MV-4-11 (cell line): ENCODE results near the gene CLP1.

Source experiments
- DNase-seq: peaks from one replicate; lab custom pipeline; 2025; lab: John Stamatoyannopoulos, UW

Gene CLP1

GRCh38 chr11:57641011-57641807 lies 16.4 kb upstream of the CLP1 start:
- peak; percentile 51 for DNase-seq

DNA sequence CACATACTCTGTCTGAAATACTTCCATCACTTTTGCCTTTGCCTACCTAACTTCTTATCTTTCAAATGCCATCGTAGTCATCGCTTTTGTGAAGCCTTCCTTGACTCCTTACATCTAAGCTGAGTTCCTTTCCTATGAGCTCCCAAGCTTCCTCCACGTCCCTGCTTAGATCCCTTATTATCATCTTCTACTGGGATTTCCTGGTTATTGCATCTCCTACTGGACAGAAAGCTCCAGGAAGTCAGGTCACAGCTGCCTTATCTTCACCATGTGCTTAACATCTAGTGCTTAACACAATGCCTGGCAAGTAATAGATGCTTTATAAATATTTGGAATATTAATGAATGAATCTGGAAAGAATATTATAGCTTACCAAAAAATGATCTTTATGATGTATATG lies 13.8 kb upstream of the CLP1 start:
- no peak for DNase-seq

GRCh38 chr11:57644748-57645688 lies 12.5 kb upstream of the CLP1 start:
- DNase-seq: peak; percentile 13

- DNase-seq: no peak
Measured at GRCh38 chr11:57645689-57646085, 11.9 kb upstream of the CLP1 start.

DNA sequence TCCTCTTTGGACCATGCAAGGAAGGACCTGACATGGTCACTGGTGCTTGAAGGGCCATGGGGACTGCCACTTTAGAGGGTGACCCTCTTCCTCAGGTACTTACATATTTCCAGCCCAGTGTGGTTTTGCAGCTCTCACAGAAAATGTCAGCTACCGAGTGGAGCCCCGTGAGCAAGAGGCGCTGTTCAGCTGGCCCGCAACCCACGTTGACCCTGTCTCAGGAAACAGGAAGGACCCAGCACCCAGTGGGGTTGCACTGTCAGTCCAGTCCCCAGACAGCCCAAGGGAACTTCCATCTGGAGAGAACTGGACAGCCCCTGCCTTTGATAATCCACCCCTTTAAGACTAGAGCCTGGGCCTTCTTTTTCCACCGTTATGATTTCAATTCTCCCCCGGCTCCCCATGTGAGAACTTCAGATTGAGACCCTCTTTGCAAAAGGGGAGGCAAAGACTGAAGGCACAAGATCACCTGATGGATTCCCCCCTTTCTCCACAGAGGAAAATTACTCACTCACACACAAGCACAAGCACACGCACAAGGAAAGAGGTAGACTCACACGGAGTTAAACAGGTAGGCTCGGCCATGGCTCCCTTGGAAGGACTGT lies 11.3 kb upstream of the CLP1 start:
- peak; percentile 2 for DNase-seq

DNA sequence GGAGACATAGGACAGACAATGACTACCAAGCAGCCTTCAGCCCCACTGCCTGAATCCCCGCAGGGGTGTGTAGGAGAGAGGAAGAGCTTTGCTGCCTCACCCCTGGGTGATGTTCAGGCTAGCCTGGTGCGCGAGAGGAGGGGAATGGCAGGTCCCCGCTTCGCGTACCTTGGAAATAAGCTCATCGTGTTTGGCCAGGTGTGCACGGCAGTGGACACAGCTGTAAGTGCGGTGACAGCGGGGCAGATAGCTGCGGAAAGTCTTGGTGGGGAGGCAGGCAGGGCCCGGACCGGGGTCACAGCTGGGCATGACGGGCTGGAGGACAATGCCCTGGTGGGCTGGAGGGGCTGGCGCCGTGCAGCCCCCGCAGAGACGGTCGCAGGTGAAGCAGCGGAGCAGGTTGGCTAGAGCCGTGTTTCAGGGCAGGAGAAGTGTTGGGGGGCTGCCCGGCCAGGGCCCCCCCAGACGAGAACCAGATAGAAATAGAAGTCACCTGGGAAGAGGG lies 10.7 kb upstream of the CLP1 start:
- DNase-seq: no peak

DNA sequence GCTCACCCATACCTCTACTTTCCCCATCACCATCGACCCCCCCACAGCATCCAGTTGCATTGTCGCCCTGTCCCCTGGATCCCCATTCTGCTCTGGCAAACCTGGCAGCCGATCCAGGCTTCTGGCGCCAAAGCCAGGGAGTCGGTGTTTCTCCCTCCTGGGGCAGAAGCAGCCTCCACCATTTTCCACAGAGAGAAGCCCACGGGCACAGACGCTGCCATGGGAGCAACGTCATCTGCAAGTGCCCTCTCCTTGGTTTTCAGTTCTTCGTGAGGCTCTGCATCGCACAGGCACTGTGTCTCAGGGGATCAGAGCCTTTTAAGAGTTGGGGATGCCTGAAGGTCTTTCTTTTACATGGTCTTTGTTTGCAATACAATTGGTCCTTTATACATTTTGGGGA lies 10.2 kb upstream of the CLP1 start:
- no peak for DNase-seq

DNA sequence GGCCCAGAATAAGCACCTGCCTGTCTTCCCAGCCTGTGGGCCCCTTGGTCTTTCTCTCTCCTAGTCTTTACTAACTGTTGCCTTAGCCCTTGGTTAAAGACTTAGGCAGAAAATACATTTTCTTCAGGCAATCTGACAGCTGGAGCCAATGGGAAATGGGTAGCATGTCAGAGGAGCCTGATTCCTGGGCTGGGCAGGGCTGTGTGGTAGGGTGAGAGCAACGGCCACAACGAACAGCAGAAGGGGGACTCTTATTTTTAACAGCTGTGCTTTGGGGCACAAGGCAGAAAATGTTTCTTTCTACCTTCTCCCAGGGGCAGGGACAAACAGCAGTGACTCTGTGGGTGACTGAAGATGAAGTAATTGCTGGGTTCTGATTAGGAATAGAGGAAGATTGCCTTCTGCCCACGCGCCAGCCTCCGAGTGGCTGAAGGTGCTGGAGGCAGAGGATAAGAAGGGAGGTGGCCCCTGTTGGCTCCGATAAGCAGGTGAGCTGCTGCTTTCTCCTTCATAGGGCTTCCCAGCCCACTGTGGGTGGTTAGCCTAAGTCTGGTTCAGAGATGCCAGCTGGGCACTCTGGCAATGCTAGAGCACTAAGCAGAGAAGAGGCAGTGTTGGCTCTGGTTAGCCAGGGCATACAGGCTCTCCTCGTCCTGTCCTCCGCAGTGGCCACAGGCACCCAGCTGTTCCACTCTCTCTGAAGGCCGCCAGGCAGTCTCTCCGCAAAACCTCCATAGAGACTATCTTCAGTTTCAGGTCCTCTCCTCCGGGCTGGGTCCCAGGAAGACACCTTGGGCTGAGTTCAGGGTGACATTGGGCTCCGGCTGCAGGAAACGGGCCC lies 9.4 kb upstream of the CLP1 start:
- DNase-seq: peak; percentile 6

- DNase-seq: no peak
Measured at GRCh38 chr11:57648801-57649735, 8.5 kb upstream of the CLP1 start.

DNA sequence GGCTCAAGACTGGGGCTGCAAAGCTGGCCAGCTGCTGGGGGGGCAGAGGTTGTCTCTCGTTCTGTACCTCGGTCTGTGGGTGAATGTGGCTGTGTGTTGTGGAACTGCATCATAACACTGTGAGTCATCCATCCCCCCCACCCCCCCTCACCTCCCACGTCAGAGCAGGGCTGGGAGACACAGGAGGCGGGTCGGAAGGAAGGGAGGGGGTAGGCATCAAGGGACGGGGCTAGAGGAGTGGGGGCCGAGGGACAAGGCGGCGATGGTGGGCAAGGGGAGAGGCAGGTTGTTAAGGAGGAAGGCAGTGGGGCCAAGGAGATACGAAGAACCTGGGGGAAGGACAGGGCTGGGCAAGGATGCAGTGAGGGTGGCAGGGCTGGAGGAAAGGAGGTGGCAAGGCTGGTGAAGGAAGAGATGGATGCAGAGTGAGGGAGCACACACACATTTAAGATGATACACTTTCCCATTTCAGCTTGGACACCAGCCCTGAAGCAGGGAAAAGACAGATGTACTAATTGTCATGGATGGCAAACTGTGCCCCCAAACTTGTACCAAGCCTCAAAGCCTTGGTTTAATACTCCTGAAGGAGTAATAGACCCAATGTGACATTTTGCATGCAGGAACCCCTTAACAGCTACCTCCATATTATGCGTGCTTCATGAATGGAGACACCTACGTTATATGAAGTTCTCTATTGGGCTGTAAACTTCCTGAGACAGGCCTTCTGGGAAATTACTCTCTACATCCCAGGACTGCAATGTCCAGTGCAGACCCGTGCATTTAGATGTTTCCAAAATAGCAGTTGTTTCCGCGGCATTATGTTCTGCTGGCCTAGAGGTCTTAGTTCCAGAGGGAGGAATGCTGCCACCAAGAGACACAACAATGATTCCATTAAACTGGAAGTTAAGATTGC lies 7.5 kb upstream of the CLP1 start, which contains the start of gene YPEL4:
Gene YPEL4, minus strand, starts transcription at position 87 of the 913 bp plus-strand sequence. CDS start 2,805 bp downstream, outside the sequence.
- peak; percentile 35 for DNase-seq

- no peak for DNase-seq
Measured at GRCh38 chr11:57650739-57651090, 6.8 kb upstream of the CLP1 start.

- no peak for DNase-seq
Measured at GRCh38 chr11:57651408-57651807, 6.2 kb upstream of the CLP1 start.

DNA sequence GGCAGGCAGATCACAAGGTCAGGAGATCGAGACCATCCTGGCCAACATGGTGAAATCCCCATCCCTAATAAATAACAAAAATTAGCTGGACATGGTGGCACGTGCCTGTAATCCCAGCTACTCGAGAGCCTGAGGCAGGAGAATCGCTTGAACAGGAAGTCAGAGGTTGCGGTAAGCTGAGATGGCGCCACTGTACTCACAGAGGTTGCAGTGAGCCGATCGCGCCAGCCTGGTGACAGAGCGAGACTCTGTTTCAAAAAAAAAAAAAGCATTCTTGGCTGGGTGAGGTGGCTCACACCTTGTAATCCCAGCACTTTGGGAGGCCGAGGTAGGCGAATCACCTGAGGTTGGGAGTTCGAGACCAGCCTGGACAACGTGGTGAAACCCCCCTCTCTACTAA lies 5.3 kb upstream of the CLP1 start:
- peak; percentile 24 for DNase-seq

DNA sequence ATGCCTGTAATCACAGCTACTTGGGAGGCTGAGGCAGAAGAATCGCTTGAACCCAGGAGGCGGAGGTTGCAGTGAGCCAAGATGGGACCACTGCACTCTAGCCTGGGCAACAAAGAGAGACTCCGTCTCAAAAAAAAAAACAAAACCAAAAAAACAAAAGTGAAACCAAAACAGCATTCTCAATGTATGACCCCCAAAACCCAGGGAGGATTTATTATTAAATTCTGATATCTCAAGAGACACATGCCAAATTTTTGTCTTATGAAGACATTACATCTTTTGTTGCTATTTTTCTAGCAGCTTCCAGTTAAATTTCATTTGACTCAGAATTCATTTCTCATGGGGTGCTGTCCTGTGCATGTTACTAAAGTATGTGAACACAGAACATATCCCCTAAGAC lies 4.9 kb upstream of the CLP1 start:
- DNase-seq: no peak

DNA sequence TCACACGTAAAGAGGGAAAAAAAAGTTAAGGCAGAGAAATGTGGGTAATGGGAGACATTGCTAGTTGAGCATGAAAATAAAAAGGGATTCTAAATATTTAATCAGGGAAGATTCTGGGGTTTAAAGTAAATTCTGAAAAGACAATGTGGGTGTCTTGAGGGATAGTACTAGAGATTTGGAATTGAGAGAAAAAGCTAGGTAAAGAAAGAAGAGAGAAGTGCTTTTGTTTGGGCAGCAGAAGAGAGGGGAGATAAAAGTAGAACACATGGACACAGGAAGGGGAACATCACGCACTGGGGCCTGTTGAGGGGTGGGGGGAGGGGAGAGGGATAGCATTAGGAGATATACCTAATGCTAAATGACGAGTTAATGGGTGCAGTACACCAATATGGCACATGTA lies 4.4 kb upstream of the CLP1 start:
- no peak for DNase-seq

- no peak for DNase-seq
Measured at GRCh38 chr11:57656885-57657193, 723 bp upstream of the CLP1 start.

GRCh38 chr11:57658023-57658361 lies 430 bp downstream of the CLP1 start:
- peak; percentile 36 for DNase-seq

DNA sequence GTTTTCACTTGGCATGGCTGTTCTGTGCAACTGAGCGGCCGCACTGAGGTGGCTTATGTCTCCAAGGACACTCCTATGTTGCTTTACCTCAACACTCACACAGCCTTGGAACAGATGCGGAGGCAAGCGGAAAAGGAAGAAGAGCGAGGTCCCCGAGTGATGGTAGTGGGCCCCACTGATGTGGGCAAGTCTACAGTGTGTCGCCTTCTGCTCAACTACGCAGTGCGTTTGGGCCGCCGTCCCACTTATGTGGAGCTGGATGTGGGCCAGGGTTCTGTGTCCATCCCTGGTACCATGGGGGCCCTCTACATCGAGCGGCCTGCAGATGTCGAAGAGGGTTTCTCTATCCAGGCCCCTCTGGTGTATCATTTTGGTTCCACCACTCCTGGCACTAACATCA lies 2.1 kb downstream of the CLP1 start:
- DNase-seq: no peak

DNA sequence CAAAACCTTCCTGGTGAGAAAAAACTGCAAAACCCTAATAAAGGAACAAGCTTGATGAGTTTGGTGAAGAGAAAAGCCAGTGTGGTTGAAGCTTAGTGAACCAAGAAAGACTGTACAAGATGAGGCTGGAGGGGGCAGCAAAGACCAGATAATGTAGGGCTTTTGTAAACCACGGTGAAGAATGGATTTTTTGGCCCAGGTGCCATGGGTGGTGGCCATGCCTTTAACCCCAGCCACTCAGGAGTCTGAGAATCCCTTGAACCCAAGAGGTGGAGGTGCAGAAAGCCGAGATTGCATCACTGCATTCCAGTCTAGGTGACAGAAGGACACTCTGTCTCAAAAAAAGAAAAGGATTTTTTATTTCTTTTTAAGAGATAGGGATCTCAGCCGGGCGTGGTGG lies 5.3 kb downstream of the CLP1 start:
- DNase-seq: peak; percentile 21

GRCh38 chr11:57663975-57664374 lies 6.4 kb downstream of the CLP1 start:
- no peak for DNase-seq
